OCI-LY3 (cell line): Measurements from ENCODE around the gene GPC2.

Source experiments
- H2AFZ ChIP-seq: fragments of 200-600, 300-600 bp; shearing (Covaris generic); 2 replicates; pipeline ENCODE4 v1.6.0; 2014; ENCODE audit warnings: antibody characterized with exemption, low read depth, low read length
- H3K27ac ChIP-seq: fragments of 200-600, 300-600 bp; sonication (generic); 2 replicates; pipeline ENCODE4 v1.5.1; 2014; ENCODE audit warnings: mild to moderate bottlenecking, low read length, moderate library complexity, mixed read lengths
- H3K27me3 ChIP-seq: fragments of 200-600, 300-600 bp; sonication (generic); 2 replicates; pipeline ENCODE4 v1.6.1; 2014; ENCODE audit warnings: low read depth, low read length, mixed read lengths
- H3K36me3 ChIP-seq: fragments of 200-600, 300-600 bp; sonication (generic); replicated peaks from 2 replicates; pipeline ENCODE3; 2014; ENCODE audit warnings: low read depth, low read length, mixed read lengths
- H3K4me1 ChIP-seq: fragments of 300-600, 200-600 bp; sonication (generic); 2 replicates; pipeline ENCODE4 v1.6.1; 2014; ENCODE audit warnings: low read length, mixed read lengths
- H3K4me2 ChIP-seq: fragments of 200-600, 300-600 bp; sonication (generic); 2 replicates; pipeline ENCODE4 v1.6.1; 2014; ENCODE audit warnings: low read length, mixed read lengths
- H3K4me3 ChIP-seq: fragments of 300-600, 200-600 bp; sonication (generic); 2 replicates; pipeline ENCODE4 v1.5.1; 2014; ENCODE audit warnings: antibody characterized with exemption, mild to moderate bottlenecking, low read length, moderate library complexity
- H3K79me2 ChIP-seq: fragments of 300-600, 200-600 bp; shearing (Covaris generic); 2 replicates; pipeline ENCODE4 v1.6.1; 2014; ENCODE audit warnings: mild to moderate bottlenecking, low read length, mixed read lengths
- H3K9ac ChIP-seq: fragments of 300-600, 200-600 bp; shearing (Covaris generic); 2 replicates; pipeline ENCODE4 v1.6.0; 2014; ENCODE audit warnings: mild to moderate bottlenecking, low read length, moderate library complexity
- H3K9me3 ChIP-seq: fragments of 200-600, 300-600 bp; shearing (Covaris generic); 2 replicates; pipeline ENCODE4 v1.6.1; 2014; ENCODE audit warnings: low read length, mixed read lengths; ENCODE audit not compliant: insufficient read depth
- H4K20me1 ChIP-seq: fragments of 200-600, 300-600 bp; sonication (generic); 2 replicates; pipeline ENCODE4 v1.6.1; 2016; ENCODE audit warnings: low read length, mixed read lengths; ENCODE audit not compliant: insufficient read depth
- CTCF ChIP-seq: fragments of 200-600, 300-600 bp; sonication (generic); IDR thresholded peaks from 2 replicates; pipeline ENCODE4 v1.5.1; 2014; ENCODE audit warnings: antibody characterized with exemption, low read length, low read depth
- EZH2phosphoT487 ChIP-seq: fragments of 200-600 bp; shearing (Covaris generic); IDR thresholded peaks from 2 replicates; pipeline ENCODE4 v1.6.1; 2018; ENCODE audit warnings: antibody characterized with exemption, mixed run types, low read depth

The GPC2 gene

GRCh38 chr7:100176096-100177044, 811 bp downstream of the GPC2 start:
- Histone ChIP-seq H3K27me3 (peaks cover 4% of the 10 kb centered on the region), H3K4me2 (peak overlapping the region; percentile 82), H3K9ac (peak overlapping the region; percentile 58), H4K20me1 (no peaks in the 10 kb centered on the region), H3K9me3 (no peaks in the 10 kb centered on the region), H3K4me1 (peaks cover 11% of the 10 kb centered on the region), H3K4me3 (peak overlapping the region; percentile 82), H3K27ac (no peak overlapping the region), H3K79me2 (no peaks in the 10 kb centered on the region), H2AFZ (peak overlapping the region; percentile 90), H3K36me3 (no peaks in the 10 kb centered on the region)
- TF ChIP-seq CTCF: no peak
- no peak for TF ChIP-seq EZH2phosphoT487

- Histone ChIP-seq H2AFZ (no peak overlapping the region), H3K9me3 (no peaks in the 10 kb centered on the region), H3K27ac (no peak overlapping the region), H4K20me1 (no peaks in the 10 kb centered on the region), H3K4me1 (peaks cover 11% of the 10 kb centered on the region), H3K4me2 (no peak overlapping the region), H3K9ac (no peak overlapping the region), H3K79me2 (no peaks in the 10 kb centered on the region), H3K4me3 (no peak overlapping the region), H3K36me3 (no peaks in the 10 kb centered on the region), H3K27me3 (peaks cover 4% of the 10 kb centered on the region)
- TF ChIP-seq CTCF (no peak), EZH2phosphoT487 (no peak)
These were observed 1.8 kb downstream of the GPC2 start for GRCh38 chr7:100175296-100175935.

- Histone ChIP-seq H3K9me3 (no peaks in the 10 kb centered on the region), H2AFZ (no peak overlapping the region), H3K36me3 (no peaks in the 10 kb centered on the region), H3K4me1 (peaks cover 19% of the 10 kb centered on the region), H3K79me2 (no peaks in the 10 kb centered on the region), H3K4me3 (no peak overlapping the region), H3K27ac (no peak overlapping the region), H3K27me3 (peaks cover 4% of the 10 kb centered on the region), H4K20me1 (no peaks in the 10 kb centered on the region), H3K9ac (no peak overlapping the region), H3K4me2 (no peak overlapping the region)
- TF ChIP-seq EZH2phosphoT487: no peak
- no peak for TF ChIP-seq CTCF
These were observed 2.6 kb downstream of the GPC2 start for GRCh38 chr7:100174582-100174981.

- Histone ChIP-seq H3K36me3 (no peaks in the 10 kb centered on the region), H2AFZ (no peak overlapping the region), H3K9me3 (no peaks in the 10 kb centered on the region), H3K27ac (no peak overlapping the region), H3K79me2 (no peaks in the 10 kb centered on the region), H3K4me1 (peaks cover 25% of the 10 kb centered on the region), H3K9ac (no peak overlapping the region), H3K4me3 (no peak overlapping the region), H3K4me2 (no peak overlapping the region), H3K27me3 (peaks cover 4% of the 10 kb centered on the region), H4K20me1 (no peaks in the 10 kb centered on the region)
- TF ChIP-seq CTCF (no peak), EZH2phosphoT487 (no peak)
These were observed 3.2 kb downstream of the GPC2 start for GRCh38 chr7:100173806-100174495.
